ENCODE data around the gene TTC33.
A peak's percentile ranks its signal among the peaks of the same experiment; 100 is the strongest.

The TTC33 gene

DNA sequence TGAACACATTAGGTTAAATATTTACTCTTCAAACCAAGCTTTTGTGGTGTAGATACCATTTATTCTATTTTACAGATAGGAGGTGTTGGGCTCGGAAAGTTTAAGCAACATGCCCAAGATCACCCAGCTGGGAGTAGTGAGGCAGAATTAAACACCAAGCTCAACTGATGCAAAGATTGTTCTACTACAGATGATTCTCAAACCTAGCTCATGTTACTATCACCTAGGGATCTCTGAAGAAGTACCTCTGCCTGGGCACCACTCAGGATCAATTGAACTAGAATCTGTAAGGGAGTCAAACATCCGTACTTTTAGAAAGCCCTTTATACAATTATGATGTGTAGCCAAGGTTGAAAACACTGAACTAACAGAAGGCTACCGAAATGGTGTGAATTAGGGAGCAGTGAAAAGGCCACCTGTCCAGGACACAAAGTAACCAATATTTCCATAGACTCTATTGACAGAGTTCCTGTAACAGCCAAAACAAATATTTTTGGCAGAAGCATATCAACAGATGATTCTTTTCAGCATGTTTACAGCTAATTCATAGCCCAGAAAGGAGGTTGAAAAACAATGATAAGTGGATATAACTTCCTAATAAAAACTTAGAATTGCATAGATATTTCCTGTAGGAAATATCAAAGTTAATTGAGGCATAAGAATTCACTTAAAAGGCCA lies 234.5 kb downstream of the TTC33 start:
- H3K27ac ChIP-seq, result no peak overlapping the region
- no peak for TF ChIP-seq ZFX (IDR thresholded peaks at IDR 0.05)
- TF ChIP-seq, protein P1, sequence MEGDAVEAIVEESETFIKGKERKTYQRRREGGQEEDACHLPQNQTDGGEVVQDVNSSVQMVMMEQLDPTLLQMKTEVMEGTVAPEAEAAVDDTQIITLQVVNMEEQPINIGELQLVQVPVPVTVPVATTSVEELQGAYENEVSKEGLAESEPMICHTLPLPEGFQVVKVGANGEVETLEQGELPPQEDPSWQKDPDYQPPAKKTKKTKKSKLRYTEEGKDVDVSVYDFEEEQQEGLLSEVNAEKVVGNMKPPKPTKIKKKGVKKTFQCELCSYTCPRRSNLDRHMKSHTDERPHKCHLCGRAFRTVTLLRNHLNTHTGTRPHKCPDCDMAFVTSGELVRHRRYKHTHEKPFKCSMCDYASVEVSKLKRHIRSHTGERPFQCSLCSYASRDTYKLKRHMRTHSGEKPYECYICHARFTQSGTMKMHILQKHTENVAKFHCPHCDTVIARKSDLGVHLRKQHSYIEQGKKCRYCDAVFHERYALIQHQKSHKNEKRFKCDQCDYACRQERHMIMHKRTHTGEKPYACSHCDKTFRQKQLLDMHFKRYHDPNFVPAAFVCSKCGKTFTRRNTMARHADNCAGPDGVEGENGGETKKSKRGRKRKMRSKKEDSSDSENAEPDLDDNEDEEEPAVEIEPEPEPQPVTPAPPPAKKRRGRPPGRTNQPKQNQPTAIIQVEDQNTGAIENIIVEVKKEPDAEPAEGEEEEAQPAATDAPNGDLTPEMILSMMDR (conservative IDR thresholded peaks at IDR 0.05), result no peak

DNA sequence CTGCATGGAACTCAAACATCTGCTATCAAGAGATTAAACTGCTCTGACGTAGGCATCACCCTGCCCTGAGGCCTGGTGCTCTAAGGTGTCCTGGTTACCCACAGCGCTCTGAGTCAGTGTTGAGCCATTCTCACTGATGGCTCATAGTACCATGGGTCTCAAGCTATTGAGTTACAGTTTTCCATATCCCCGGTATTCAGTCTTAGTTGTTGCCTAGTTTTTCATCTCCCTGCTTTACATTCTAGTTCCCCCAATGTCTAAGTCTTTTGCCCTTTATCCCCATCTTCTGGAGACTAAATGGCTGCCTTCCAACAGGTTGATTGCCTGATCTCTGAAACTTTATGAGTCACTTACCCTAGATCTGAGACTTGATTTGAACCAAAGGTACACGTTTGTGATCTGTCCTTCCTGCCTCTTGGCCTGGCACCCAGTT lies 237.3 kb downstream of the TTC33 start:
- no peak for TF ChIP-seq ZFX (IDR thresholded peaks at IDR 0.05)
- TF ChIP-seq, protein P1 (conservative IDR thresholded peaks at IDR 0.05), result no peak
- no peak overlapping the region for H3K27ac ChIP-seq

DNA sequence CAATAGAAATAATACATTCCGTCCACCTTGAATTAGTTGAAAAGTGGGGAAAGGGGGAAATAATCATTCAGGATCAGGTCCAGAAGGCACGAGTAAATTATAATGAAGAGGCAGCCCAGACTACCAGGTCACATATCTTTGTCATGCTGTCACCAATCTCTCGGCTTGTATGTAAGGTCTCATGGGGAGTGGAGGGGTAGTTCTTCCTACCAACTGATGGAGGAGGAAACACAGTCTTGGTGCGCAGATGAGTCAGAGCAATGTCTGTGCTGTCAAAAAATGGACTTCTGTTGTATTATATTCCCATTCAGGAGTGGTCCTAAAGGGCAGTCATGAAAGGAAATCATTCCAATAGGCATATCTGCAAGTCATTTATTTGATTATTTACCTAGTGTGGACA lies 240.3 kb downstream of the TTC33 start:
- TF ChIP-seq, protein P1 (conservative IDR thresholded peaks at IDR 0.05), result no peak
- TF ChIP-seq ZFX (IDR thresholded peaks at IDR 0.05), result no peak
- H3K27ac ChIP-seq, result no peak overlapping the region

DNA sequence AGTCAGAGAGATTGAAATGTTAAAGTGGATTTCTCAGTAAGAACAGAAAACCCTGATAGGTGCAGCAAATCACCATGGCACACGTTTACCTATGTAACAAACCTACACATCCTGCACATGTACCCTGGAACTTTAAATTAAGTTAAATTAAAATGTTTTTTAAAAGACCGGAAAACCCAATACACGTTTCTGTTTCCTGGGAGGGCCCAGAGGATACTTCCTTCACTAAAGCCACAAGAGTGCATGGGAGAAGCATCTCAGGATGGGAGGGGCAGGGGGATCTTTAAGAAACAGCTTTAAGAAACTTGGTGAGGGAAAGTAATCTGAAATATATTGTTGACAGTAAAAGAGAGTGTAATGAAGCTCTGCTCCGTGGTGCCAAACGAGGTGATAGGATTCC lies 240.8 kb downstream of the TTC33 start:
- TF ChIP-seq ZFX (IDR thresholded peaks at IDR 0.05), result no peak
- TF ChIP-seq, protein P1 (conservative IDR thresholded peaks at IDR 0.05), result no peak
- no peak overlapping the region for H3K27ac ChIP-seq

DNA sequence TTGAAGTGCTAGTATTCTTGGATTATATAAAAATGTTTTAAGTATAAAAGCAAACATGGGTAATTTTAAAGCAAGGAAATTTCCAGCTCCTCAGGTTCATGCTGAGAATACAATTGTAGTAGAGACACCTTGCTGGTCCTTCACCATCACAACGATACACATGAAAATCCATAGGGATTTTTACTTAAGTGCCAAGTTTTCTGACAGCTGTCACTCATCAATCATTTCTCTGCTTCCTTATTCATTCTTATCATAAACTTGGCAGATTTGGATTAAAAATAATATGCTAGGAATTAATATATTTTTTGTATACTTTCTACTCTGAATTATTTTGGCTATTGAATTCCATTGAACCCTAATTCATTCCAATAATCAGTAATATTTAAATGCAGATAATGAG lies 244.0 kb downstream of the TTC33 start:
- TF ChIP-seq, protein P1 (conservative IDR thresholded peaks at IDR 0.05), result no peak
- TF ChIP-seq ZFX (IDR thresholded peaks at IDR 0.05), result no peak
- no peak overlapping the region for H3K27ac ChIP-seq

DNA sequence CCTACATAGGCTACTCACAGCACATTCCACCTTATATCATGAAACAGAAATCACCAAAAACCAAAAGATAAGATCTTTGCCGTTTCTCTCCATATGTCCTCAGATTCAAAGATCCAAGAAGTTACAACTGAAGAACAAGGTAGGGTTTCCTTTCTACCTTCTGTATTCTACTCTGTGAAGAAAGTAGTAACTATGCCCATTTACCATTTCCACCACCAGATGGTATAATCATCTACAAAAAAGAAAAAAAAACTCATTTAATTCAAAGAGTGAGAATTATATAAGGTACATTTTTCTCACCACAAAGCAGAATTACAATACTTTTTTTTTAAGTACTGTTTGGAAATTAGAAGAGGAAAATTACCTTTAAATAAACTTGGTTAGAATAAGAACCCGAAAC lies 248.7 kb downstream of the TTC33 start:
- H3K27ac ChIP-seq, result no peak overlapping the region
- no peak for TF ChIP-seq ZFX (IDR thresholded peaks at IDR 0.05)
- TF ChIP-seq, protein P1 (conservative IDR thresholded peaks at IDR 0.05), result peak; percentile 17; the same call in 1 of the 2 replicates

DNA sequence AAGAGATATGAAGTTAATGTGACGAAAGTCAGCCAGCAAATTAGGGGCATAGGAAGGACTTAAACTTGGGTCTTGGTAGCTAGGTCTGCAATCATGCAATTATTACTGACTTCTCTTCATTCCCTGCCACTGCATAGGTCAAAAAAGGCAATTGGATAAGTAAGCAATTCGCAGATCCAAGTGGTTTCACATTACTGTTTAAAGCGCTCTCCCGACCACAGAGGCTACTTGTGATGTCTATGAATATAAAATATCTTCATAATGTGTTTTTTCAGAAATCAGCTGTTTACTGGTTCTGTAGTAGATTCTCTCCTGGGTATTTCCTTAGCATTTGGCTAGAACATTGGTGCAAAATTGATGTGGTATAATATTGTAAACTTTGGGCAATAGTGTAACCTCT lies 250.7 kb downstream of the TTC33 start:
- no peak overlapping the region for H3K27ac ChIP-seq
- no peak for TF ChIP-seq ZFX (IDR thresholded peaks at IDR 0.05)
- TF ChIP-seq, protein P1 (conservative IDR thresholded peaks at IDR 0.05), result no peak

All from C4-2B (cell line).